AG04450 (cell line): Measurements from ENCODE around the gene KCNMB1. TPM values are rescaled to one million over a fixed set of nuclear protein-coding genes. Genes with fewer than 3 reads are reported as not detected.

Source experiments
- CTCF ChIA-PET: fragments of 300-600, 350-600 bp; formaldehyde crosslinking; extraction: SDS; loops from one replicate; lab custom pipeline; 2022; ENCODE audit warnings: antibody characterized with exemption, inconsistent platforms; lab: Charles Lee
- POLR2A ChIA-PET: fragments of 350-600 bp; formaldehyde crosslinking; extraction: SDS; loops from one replicate; lab custom pipeline; 2021; ENCODE audit warnings: antibody characterized with exemption, inconsistent platforms; lab: Yijun Ruan, JAX
- DNase-seq: peaks from one replicate; pipeline ENCODE4 v3.0.0-alpha.2; 2011; ENCODE audit warnings: low read depth, low spot score
- H3K27ac ChIP-seq: one replicate; pipeline ENCODE4 v1.5.1; 2012; ENCODE audit warnings: low read depth, low read length, control low read depth
- H3K27me3 ChIP-seq: one replicate; pipeline ENCODE4 v1.6.0; 2012; ENCODE audit warnings: low read length; ENCODE audit not compliant: control insufficient read depth, insufficient read depth
- H3K4me3 ChIP-seq: 2 replicates; pipeline ENCODE4 v1.5.1; 2011; ENCODE audit warnings: mild to moderate bottlenecking, low read depth, low read length, control low read depth
- H3K9me3 ChIP-seq: 2 replicates; pipeline ENCODE4 v1.5.1; 2012; ENCODE audit warnings: low read length; ENCODE audit not compliant: control insufficient read depth, insufficient read depth
- polyA plus RNA-seq: library from polyadenylated mRNA; depleted of rRNA; stranded (reverse); fragments of >200 nt; gene quantifications from 2 replicates; pipeline ENCODE4 v1.2.3, GENCODE V29; 2011
- TF ChIP-seq, protein P1 (sequence below): IDR thresholded peaks from 2 replicates; pipeline ENCODE4 v1.5.1; 2011; ENCODE audit warnings: low read depth, low read length, control low read depth, inconsistent platforms

Gene KCNMB1
- polyA plus RNA-seq, 1 experiment, result not detected

DNA sequence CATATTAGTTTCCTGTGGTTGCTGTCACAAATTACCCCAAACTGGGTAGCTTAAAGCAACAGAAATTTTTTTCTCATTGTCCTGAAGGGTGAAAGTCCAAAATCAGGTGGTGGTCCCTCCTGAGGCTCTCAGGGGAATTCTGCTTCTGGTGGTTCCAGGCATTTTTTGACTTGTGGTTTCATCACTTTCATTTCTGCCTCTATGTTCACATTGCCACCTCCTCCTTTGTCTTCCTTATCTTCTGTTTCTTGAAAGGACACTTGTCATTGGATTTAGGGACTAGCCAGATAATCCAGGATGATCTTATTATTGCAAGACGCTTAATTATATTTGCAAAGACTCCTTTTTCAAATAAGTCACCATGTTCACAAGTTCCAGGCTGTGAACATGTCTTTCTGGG, 43.2 kb downstream of the KCNMB1 start:
- H3K27ac ChIP-seq, result no peak overlapping the region
- H3K27me3 ChIP-seq, result peaks cover 8% of the 10 kb centered on the region
- H3K9me3 ChIP-seq, result no peaks in the 10 kb centered on the region
- CTCF ChIA-PET, result no interaction called here
- TF ChIP-seq, protein P1, sequence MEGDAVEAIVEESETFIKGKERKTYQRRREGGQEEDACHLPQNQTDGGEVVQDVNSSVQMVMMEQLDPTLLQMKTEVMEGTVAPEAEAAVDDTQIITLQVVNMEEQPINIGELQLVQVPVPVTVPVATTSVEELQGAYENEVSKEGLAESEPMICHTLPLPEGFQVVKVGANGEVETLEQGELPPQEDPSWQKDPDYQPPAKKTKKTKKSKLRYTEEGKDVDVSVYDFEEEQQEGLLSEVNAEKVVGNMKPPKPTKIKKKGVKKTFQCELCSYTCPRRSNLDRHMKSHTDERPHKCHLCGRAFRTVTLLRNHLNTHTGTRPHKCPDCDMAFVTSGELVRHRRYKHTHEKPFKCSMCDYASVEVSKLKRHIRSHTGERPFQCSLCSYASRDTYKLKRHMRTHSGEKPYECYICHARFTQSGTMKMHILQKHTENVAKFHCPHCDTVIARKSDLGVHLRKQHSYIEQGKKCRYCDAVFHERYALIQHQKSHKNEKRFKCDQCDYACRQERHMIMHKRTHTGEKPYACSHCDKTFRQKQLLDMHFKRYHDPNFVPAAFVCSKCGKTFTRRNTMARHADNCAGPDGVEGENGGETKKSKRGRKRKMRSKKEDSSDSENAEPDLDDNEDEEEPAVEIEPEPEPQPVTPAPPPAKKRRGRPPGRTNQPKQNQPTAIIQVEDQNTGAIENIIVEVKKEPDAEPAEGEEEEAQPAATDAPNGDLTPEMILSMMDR, result no peak
- no peak overlapping the region for H3K4me3 ChIP-seq
- POLR2A ChIA-PET, result no interaction called here
- no peak for DNase-seq

DNA sequence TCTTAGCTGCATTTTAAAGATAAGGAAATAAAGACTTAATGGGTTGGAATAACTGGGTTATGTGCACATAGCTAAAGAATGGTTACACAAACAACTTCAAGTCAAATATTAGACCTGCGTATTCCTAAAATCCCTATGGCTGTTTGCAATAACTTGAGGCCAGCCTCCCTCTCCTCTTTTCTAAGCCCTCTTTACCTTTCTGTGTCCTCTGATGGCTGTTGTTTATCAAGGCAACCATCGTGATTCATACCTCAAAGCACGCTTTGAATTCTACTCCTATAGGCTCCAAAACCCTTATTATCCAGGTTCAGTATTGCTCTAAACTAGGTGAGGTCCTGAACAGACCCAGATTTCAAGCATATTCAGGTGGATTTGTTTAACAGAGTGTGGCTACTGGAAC, 46.0 kb downstream of the KCNMB1 start:
- Histone ChIP-seq H3K27me3 (peaks cover 1% of the 10 kb centered on the region), H3K9me3 (no peaks in the 10 kb centered on the region), H3K27ac (no peak overlapping the region), H3K4me3 (no peak overlapping the region)
- CTCF ChIA-PET, result no interaction called here
- DNase-seq, result no peak
- POLR2A ChIA-PET, result no interaction called here
- TF ChIP-seq, protein P1, result no peak

DNA sequence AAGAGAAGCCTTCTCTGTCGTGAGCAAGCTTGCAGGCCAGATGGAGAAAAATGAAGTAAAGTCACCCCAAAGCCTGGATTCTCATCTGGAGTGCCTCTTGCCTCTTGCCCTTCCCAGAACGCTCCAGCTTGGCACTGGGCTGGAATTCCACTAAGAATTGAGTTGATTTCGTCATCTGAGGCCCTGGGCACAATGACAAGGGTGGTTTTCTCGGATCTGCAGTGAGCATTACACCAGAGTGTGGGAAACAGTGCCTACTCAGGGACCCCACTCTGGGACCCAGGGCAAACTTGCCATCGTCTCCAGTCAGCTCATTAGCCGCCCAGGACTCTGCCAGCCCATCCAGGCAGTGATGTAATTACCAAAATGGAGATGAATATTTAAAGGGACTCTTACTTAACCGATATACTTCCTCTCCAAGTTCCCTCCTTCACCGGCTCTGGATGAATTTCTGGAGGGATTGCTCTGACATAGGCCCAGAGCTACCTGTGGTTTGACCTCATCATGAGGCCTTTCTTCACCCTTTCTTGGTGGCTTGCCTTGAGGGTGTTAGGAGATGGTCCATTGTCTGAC, 46.9 kb downstream of the KCNMB1 start:
- no peaks in the 10 kb centered on the region for H3K9me3 ChIP-seq
- H3K27ac ChIP-seq, result no peak overlapping the region
- no peaks in the 10 kb centered on the region for H3K27me3 ChIP-seq
- POLR2A ChIA-PET, result no interaction called here
- H3K4me3 ChIP-seq, result no peak overlapping the region
- CTCF ChIA-PET, result no interaction called here
- no peak for DNase-seq
- TF ChIP-seq, protein P1, result no peak

DNA sequence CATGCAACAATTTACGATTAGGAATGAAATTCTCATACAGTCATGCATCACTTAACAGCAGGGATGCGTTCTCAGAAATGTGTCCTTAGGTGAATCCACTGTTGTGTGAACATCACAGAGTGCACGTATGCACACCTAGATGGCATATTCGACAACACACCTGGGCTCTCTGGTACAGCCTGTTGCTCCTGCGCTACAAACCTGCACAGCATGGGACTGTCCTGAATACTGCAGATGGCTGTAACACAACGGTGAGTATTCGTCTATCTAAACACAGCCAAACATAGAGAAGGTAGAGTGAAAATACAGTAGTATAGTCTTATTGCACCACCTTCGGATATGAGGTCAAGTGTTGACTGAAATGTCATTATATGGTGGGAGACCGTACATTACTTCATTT, 47.6 kb downstream of the KCNMB1 start:
- CTCF ChIA-PET, result interaction anchor here (0.6 kb wide), 1 partner anchor 1477 kb away, joined by 5 read pairs; no protein-coding TSS in a partner anchor
- POLR2A ChIA-PET, result no interaction called here

DNA sequence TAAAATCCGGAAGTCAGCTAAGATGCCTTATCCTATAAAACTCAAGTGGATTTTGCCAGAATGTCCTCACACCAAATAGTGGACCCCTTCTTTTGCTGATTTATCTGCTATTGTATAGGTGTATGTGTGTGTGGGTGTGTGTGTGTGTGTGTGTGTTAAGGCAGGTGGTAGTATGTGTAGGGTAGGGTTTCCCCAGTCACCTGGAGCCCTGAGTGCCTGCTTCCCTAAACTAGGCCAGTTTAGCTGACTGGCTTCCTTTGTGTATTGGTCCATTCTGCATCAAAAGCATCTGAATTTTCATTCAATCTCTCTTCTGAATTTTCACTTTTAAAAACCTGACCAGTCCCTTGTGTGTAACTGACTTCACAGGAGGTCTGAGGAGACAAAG, 49.4 kb downstream of the KCNMB1 start:
- ChIA-PET POLR2A (no interaction called here), CTCF (no interaction called here)
- no peaks in the 10 kb centered on the region for H3K9me3 ChIP-seq
- TF ChIP-seq, protein P1, result no peak
- no peak for DNase-seq
- no peaks in the 10 kb centered on the region for H3K27me3 ChIP-seq
- no peak overlapping the region for H3K4me3 ChIP-seq
- H3K27ac ChIP-seq, result no peak overlapping the region

More for the DNA sequence above, 47.6 kb downstream of the KCNMB1 start:
- TF ChIP-seq, protein P1, result no peak
- no peak overlapping the region for H3K27ac ChIP-seq
- no peaks in the 10 kb centered on the region for H3K9me3 ChIP-seq
- DNase-seq, result no peak
- H3K27me3 ChIP-seq, result no peaks in the 10 kb centered on the region
- H3K4me3 ChIP-seq, result no peak overlapping the region
